Left ventricle myocardium inferior (tissue), 1 donor: ENCODE data around the gene RAB5A. TPM values are rescaled to one million over a fixed set of nuclear protein-coding genes. Genes with fewer than 3 reads are reported as not detected.

Experiments used
- DNase-seq: peaks from one replicate; pipeline ENCODE4 v3.0.0-alpha.2; 2020
- H3K27ac ChIP-seq: fragments of 200-600 bp; replicated peaks from 2 replicates; pipeline ENCODE4 v1.8.0; 2021
- H3K27me3 ChIP-seq: fragments of 200-600 bp; 2 replicates; pipeline ENCODE4 v1.8.0; 2021; ENCODE audit warnings: low read depth
- H3K36me3 ChIP-seq: fragments of 200-600 bp; 2 replicates; pipeline ENCODE4 v1.8.0; 2021
- H3K4me1 ChIP-seq: fragments of 200-600 bp; 2 replicates; pipeline ENCODE4 v1.8.0; 2021
- H3K4me3 ChIP-seq: fragments of 200-600 bp; 2 replicates; pipeline ENCODE4 v1.8.0; 2021; ENCODE audit warnings: mild to moderate bottlenecking, moderate library complexity
- H3K9me3 ChIP-seq: fragments of 200-600 bp; replicated peaks from 2 replicates; pipeline ENCODE4 v1.8.0; 2021
- CTCF ChIP-seq: fragments of 200-600 bp; IDR thresholded peaks from 2 replicates; pipeline ENCODE4 v1.8.0; 2021; ENCODE audit warnings: antibody characterized with exemption, mild to moderate bottlenecking, borderline replicate concordance
- intact Hi-C: fragments of 100-400 bp; cut with micrococcal nuclease; formaldehyde crosslinking; loops from one replicate; pipeline ENCODE4 v1.11.0; 2022
- total RNA-seq: library from RNA; stranded (reverse); fragmentation: NEBNext Ultra II Directional; extraction: Animal tissue kit (Norgen Biotek cat#: 25700); gene quantifications from one replicate; pipeline ENCODE4 v1.2.1, GENCODE V29; 2021
- donor health status: DM: no; HTN: yes; CAD: no; lungs with severe emphysema.

Gene RAB5A
- total RNA-seq, 1 donor from 2014 or later = 52.0 TPM

GRCh38 chr3:19994796-19995195, 47.9 kb downstream of the RAB5A start:
- H3K27ac ChIP-seq = no peak overlapping the region
- H3K4me1 ChIP-seq = no peaks in the 10 kb centered on the region
- TF ChIP-seq CTCF = no peak
- intact Hi-C loops = no loop called here
- no peaks in the 10 kb centered on the region for H3K36me3 ChIP-seq
- H3K9me3 ChIP-seq = no peaks in the 10 kb centered on the region
- no peak for DNase-seq
- H3K27me3 ChIP-seq = no peaks in the 10 kb centered on the region
- H3K4me3 ChIP-seq = no peak overlapping the region

GRCh38 chr3:19997502-19997901, 50.6 kb downstream of the RAB5A start:
- DNase-seq = no peak
- H3K4me1 ChIP-seq = no peaks in the 10 kb centered on the region
- no peaks in the 10 kb centered on the region for H3K9me3 ChIP-seq
- intact Hi-C loops = no loop called here
- TF ChIP-seq CTCF = no peak
- H3K36me3 ChIP-seq = no peaks in the 10 kb centered on the region
- no peak overlapping the region for H3K4me3 ChIP-seq
- no peaks in the 10 kb centered on the region for H3K27me3 ChIP-seq
- H3K27ac ChIP-seq = no peak overlapping the region

- H3K4me1 ChIP-seq = no peaks in the 10 kb centered on the region
- no peak for DNase-seq
- no peak overlapping the region for H3K4me3 ChIP-seq
- intact Hi-C loops = no loop called here
- no peak overlapping the region for H3K27ac ChIP-seq
- no peak for TF ChIP-seq CTCF
- no peaks in the 10 kb centered on the region for H3K36me3 ChIP-seq
- no peaks in the 10 kb centered on the region for H3K27me3 ChIP-seq
- H3K9me3 ChIP-seq = no peaks in the 10 kb centered on the region
Measured at GRCh38 chr3:20001932-20002331, 55.0 kb downstream of the RAB5A start.

- no peak for TF ChIP-seq CTCF
- no peaks in the 10 kb centered on the region for H3K4me1 ChIP-seq
- no peaks in the 10 kb centered on the region for H3K36me3 ChIP-seq
- no peaks in the 10 kb centered on the region for H3K27me3 ChIP-seq
- DNase-seq = no peak
- no peak overlapping the region for H3K4me3 ChIP-seq
- intact Hi-C loops = no loop called here
- no peaks in the 10 kb centered on the region for H3K9me3 ChIP-seq
- no peak overlapping the region for H3K27ac ChIP-seq
Measured at GRCh38 chr3:20007960-20008359, 61.1 kb downstream of the RAB5A start.

GRCh38 chr3:20008646-20009045, 61.7 kb downstream of the RAB5A start:
- Histone ChIP-seq H3K4me1 (no peaks in the 10 kb centered on the region), H3K36me3 (no peaks in the 10 kb centered on the region), H3K27ac (no peak overlapping the region), H3K4me3 (no peak overlapping the region), H3K27me3 (no peaks in the 10 kb centered on the region), H3K9me3 (no peaks in the 10 kb centered on the region)
- no peak for TF ChIP-seq CTCF
- no peak for DNase-seq
- intact Hi-C loops = no loop called here

GRCh38 chr3:20012164-20012563, 65.3 kb downstream of the RAB5A start, which contains the start of gene PP2D1:
TSS of gene PP2D1 (minus strand) at chr3:20012264. CDS start at chr3:20012072, 192 bp downstream.
- no peak within 1 kb of the TSS for H3K27ac ChIP-seq
- intact Hi-C loops = no loop called here
- H3K4me3 ChIP-seq = no peak within 1 kb of the TSS
- H3K9me3 ChIP-seq = no peaks in the 10 kb centered on the region
- H3K4me1 ChIP-seq = no peaks in the 10 kb centered on the region
- no peak for TF ChIP-seq CTCF
- H3K36me3 ChIP-seq = no peaks in the 10 kb centered on the region
- DNase-seq = no peak
- H3K27me3 ChIP-seq = no peaks in the 10 kb centered on the region
